Cardiac fibroblast (primary cell): ENCODE measurements around the gene SCEL.

Source experiments
- DNase-seq, 2 donors: peaks; one replicate each; pipeline versions ENCODE4 v3.0.0 to v3.0.0-alpha.2; 2010; ENCODE audit warnings: low read depth in 2 of 2
- H3K4me3 ChIP-seq, 2 donors: replicated peaks in 1 of 2; 1 replicate in 1 of 2; 2 replicates in 1 of 2; pipeline ENCODE4 v1.5.1; 2011; ENCODE audit warnings: low read depth in 2 of 2, low read length in 2 of 2, mild to moderate bottlenecking in 2 of 2, moderate library complexity in 1 of 2
- CTCF ChIP-seq: IDR thresholded peaks from one replicate; pipeline ENCODE4 v1.5.1; 2011; ENCODE audit warnings: low read depth, mild to moderate bottlenecking, low read length, inconsistent platforms

Gene SCEL

GRCh38 chr13:77674852-77675251 is 139.3 kb downstream of the SCEL start:
- no peak overlapping the region for H3K4me3 ChIP-seq
- no peak for DNase-seq
- no peak for TF ChIP-seq CTCF

DNA sequence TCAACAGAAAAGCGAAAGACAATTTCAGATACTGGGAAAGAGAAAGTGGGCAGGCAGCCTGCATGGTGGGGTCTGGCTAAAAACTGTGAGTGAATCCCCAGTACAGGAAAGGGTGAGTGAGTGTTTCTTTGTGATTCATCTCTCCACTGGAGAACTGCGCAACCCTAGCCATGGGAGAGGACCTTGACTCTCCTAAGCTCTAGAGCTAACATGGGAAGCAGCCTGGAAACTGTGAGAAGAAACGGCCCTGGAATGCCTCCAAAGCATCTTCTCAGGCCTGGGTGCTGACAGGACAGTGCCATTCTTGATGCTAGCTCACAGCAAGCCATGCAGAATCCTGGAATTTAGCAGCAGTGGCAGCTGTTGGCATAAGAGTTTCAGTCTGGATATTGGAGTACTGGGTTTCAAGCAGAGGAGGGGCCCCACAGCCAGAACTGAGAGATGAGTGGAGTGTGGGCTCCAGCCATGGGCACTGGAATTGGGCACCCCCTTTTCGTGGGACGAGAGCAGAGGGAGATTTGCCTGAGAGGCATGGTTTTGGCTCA is 143.3 kb downstream of the SCEL start:
- no peak for DNase-seq
- no peak for TF ChIP-seq CTCF
- H3K4me3 ChIP-seq: no peak overlapping the region

- no peak overlapping the region for H3K4me3 ChIP-seq
- TF ChIP-seq CTCF: no peak
- no peak for DNase-seq
These were observed 152.3 kb downstream of the SCEL start for GRCh38 chr13:77687799-77688198.

DNA sequence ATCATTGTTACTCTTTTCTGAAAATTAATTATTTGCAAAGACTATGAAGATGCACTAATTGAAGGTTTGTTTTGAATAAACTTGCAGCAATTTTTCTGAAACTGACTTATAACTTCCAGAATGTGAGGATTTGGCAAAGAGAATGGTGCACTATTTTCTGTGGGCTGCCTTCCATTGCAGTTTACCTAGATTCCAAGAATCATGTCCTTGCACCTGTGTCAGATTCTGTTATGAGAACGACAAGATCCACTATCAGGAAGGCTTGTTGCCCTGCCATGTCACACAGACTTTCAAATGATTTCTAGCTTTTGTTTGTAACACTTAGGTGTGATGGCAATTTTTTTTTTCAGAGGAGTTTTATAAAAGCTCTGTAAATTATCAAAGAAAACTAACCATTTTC is 156.4 kb downstream of the SCEL start:
- no peak for TF ChIP-seq CTCF
- no peak overlapping the region for H3K4me3 ChIP-seq
- DNase-seq: no peak

- DNase-seq: no peak
- no peak for TF ChIP-seq CTCF
- no peak overlapping the region for H3K4me3 ChIP-seq
These were observed 157.4 kb downstream of the SCEL start for GRCh38 chr13:77692746-77693448.

GRCh38 chr13:77693449-77693940 is 158.0 kb downstream of the SCEL start:
- no peak for DNase-seq
- no peak for TF ChIP-seq CTCF
- H3K4me3 ChIP-seq: no peak overlapping the region
